Body of pancreas (tissue), 4 donors: ENCODE measurements around the gene TTC9B. TPM values are rescaled to one million over a fixed set of nuclear protein-coding genes. Genes with fewer than 3 reads are reported as not detected.

ENCODE experiments used
- ATAC-seq: fragments of 150-250 bp; one replicate; pipeline ENCODE4 v1.9.1; 2016
- DNase-seq, 4 donors: peaks; one replicate each; pipeline ENCODE4 v3.0.0-alpha.2; 2019
- H3K27ac ChIP-seq, 4 donors: fragments of 200-600 bp; sonication (generic); 1 replicate in 3 of 4; 2 replicates in 1 of 4; pipeline versions ENCODE4 v1.5.1 to v1.6.1; 2016 to 2019; ENCODE audit warnings: mild to moderate bottlenecking in 1 of 4, mixed read lengths in 1 of 4, moderate library complexity in 1 of 4
- H3K27me3 ChIP-seq, 2 donors: fragments of 200-600 bp; sonication (generic); one replicate each; pipeline ENCODE4 v1.6.0; 2016; ENCODE audit warnings: mild to moderate bottlenecking in 1 of 2
- H3K36me3 ChIP-seq, 2 donors: fragments of 200-600 bp; sonication (generic); replicated peaks in 1 of 2; 2 replicates each; pipeline ENCODE4 v1.5.1; 2016; ENCODE audit warnings: low read depth in 2 of 2; ENCODE audit not compliant: insufficient read depth in 1 of 2
- H3K4me1 ChIP-seq: fragments of 200-600 bp; sonication (generic); one replicate; pipeline ENCODE4 v1.6.0; 2016
- H3K4me3 ChIP-seq, 2 donors: fragments of 200-600 bp; sonication (generic); 1 replicate in 1 of 2; 2 replicates in 1 of 2; pipeline ENCODE4 v1.5.1; 2016 to 2019
- H3K9me3 ChIP-seq, 3 donors: fragments of 200-600 bp; sonication (generic); 1 replicate in 2 of 3; 2 replicates in 1 of 3; pipeline ENCODE4 v1.5.1; 2016
- CTCF ChIP-seq, 7 experiments: fragments of 450-650 bp in 4 of 7; fragments of 200-600 bp in 3 of 7; sonication (generic) in 3 of 7; IDR thresholded peaks; one replicate each; pipeline ENCODE4 v1.5.1; 2016 to 2019; ENCODE audit warnings: antibody characterized with exemption in 7 of 7
- POLR2A ChIP-seq, 3 donors: fragments of 450-650 bp; IDR thresholded peaks; one replicate each; pipeline ENCODE4 v1.6.1; 2016; ENCODE audit warnings: antibody characterized with exemption in 3 of 3, mild to moderate bottlenecking in 2 of 3
- WGBS, 2 donors: methylation state at CpG; one replicate each; pipeline ENCODE4 v1.1.5; 2017; 5-methylcytosine and 5-hydroxymethylcytosine counted together
- intact Hi-C: fragments of 100-400 bp; cut with DNase I; formaldehyde crosslinking; loops from one replicate; pipeline ENCODE4 v1.15.1; 2023
- total RNA-seq, 2 donors: library from RNA; depleted of rRNA; stranded (reverse); fragments of >200 nt; gene quantifications; one replicate each; pipeline ENCODE4 v1.1.0, GENCODE V29; 2016

The TTC9B gene
- not detected for total RNA-seq

- ATAC-seq (no peak), DNase-seq (no peak)
- Histone ChIP-seq H3K9me3 (no peaks in the 10 kb centered on the region), H3K27ac (no peak within 1 kb of the TSS), H3K36me3 (no peaks in the 10 kb centered on the region), H3K4me3 (no peak within 1 kb of the TSS), H3K4me1 (peaks cover 20% of the 10 kb centered on the region), H3K27me3 (peaks cover 0 to 16% of the 10 kb centered on the region in 2 donors)
- WGBS, 2 donors, result 3 to 9% methylated on average over 25 to 69 of the region's 75 CpGs
- TF ChIP-seq CTCF (IDR thresholded peaks at IDR 0.05) (no peak), POLR2A (IDR thresholded peaks at IDR 0.05) (no peak)
- intact Hi-C loops, result no loop called here
These were observed at the start of gene TTC9B for GRCh38 chr19:40217934-40218890. Gene TTC9B, minus strand, starts transcription at chr19:40218384. Its CDS starts 3 bp downstream, at chr19:40218381.

GRCh38 chr19:40267601-40267997 lies 49.4 kb upstream of the TTC9B start:
- Histone ChIP-seq H3K36me3 (no peaks in the 10 kb centered on the region), H3K4me3 (no peak overlapping the region), H3K9me3 (no peaks in the 10 kb centered on the region), H3K27me3 (no peaks in the 10 kb centered on the region), H3K27ac (peak overlapping the region in 1 of 4 donors; percentile 26), H3K4me1 (peaks cover 57% of the 10 kb centered on the region)
- intact Hi-C loops, result no loop called here
- no peak for DNase-seq
- ATAC-seq, result no peak
- 83 to 94% methylated on average over 6 of the region's 6 CpGs for WGBS, 2 donors
- no peak for TF ChIP-seq CTCF (IDR thresholded peaks at IDR 0.05)
- TF ChIP-seq POLR2A (IDR thresholded peaks at IDR 0.05), result no peak

GRCh38 chr19:40266912-40267600 lies 48.9 kb upstream of the TTC9B start:
- Histone ChIP-seq H3K4me3 (no peak overlapping the region), H3K27ac (no peak overlapping the region), H3K36me3 (no peaks in the 10 kb centered on the region), H3K9me3 (no peaks in the 10 kb centered on the region), H3K27me3 (no peaks in the 10 kb centered on the region), H3K4me1 (peaks cover 52% of the 10 kb centered on the region)
- intact Hi-C loops, result no loop called here
- DNase-seq (no peak), ATAC-seq (no peak)
- no peak for TF ChIP-seq POLR2A (IDR thresholded peaks at IDR 0.05)
- no peak for TF ChIP-seq CTCF (IDR thresholded peaks at IDR 0.05)
- 84 to 89% methylated on average over 15 of the region's 15 CpGs for WGBS, 2 donors

- DNase-seq, result peak in 3 of 4 donors; percentile 56 to 67 (median 63)
- intact Hi-C loops, result no loop called here
- H3K27ac ChIP-seq, result peak overlapping the region in 3 of 4 donors; percentile 39 to 54 (median 48)
- TF ChIP-seq POLR2A (IDR thresholded peaks at IDR 0.05), result no peak
- TF ChIP-seq CTCF (IDR thresholded peaks at IDR 0.05), result no peak
- no peaks in the 10 kb centered on the region for H3K36me3 ChIP-seq
- peaks cover 51% of the 10 kb centered on the region for H3K4me1 ChIP-seq
- ATAC-seq, result peak; percentile 41
- WGBS, 2 donors, result 20 to 32% methylated on average over 8 to 17 of the region's 17 CpGs
- no peaks in the 10 kb centered on the region for H3K27me3 ChIP-seq
- H3K4me3 ChIP-seq, result no peak overlapping the region
- H3K9me3 ChIP-seq, result no peaks in the 10 kb centered on the region
These were observed 47.9 kb upstream of the TTC9B start for GRCh38 chr19:40266119-40266518.
